ENCODE measurements around the gene SCN1A. TPM values are rescaled to one million over a fixed set of nuclear protein-coding genes. Genes with fewer than 3 reads are reported as not detected.

Gene SCN1A
- total and polyA plus RNA-seq, 2 of the 4 experiments (the other 2 are of a cell fraction): under 0.01 TPM; not detected in 1

- ATAC-seq (ENCODE audit: low read depth) (no peak), DNase-seq (no peak)
- Histone ChIP-seq H2AK5ac (ENCODE audit: low read depth, low read length) (no peak overlapping the region), H3K36me3 (ENCODE audit: control insufficient read depth, insufficient read depth, low read length) (no peaks in the 10 kb centered on the region), H2BK5ac (ENCODE audit: low read depth, low read length, poor library complexity, severe bottlenecking) (no peak overlapping the region), H3K79me1 (ENCODE audit: low read depth in 1 of 2, low read length in 2 of 2) (no peaks in the 10 kb centered on the region), H3K9me1 (ENCODE audit: insufficient read depth, low read length) (no peaks in the 10 kb centered on the region), H3K9ac (ENCODE audit: low read depth, low read length) (no peak overlapping the region), H3K4me2 (ENCODE audit: low read depth, low read length) (no peak overlapping the region), H3K14ac (replicated peaks; ENCODE audit: low read depth, low read length) (no peak overlapping the region), H3K9me3 (ENCODE audit: control insufficient read depth, insufficient read depth, low read length) (no peaks in the 10 kb centered on the region), H3K27ac (ENCODE audit: insufficient read depth, low read length) (no peak overlapping the region), H2BK15ac (ENCODE audit: low read depth, low read length) (no peak overlapping the region), H2AFZ (replicated peaks; ENCODE audit: low read length, poor library complexity) (no peak overlapping the region), H2AK9ac (replicated peaks; ENCODE audit: low read depth, low read length, poor library complexity) (no peak overlapping the region), H3K4ac (ENCODE audit: low read depth, low read length) (no peak overlapping the region), H4K8ac (ENCODE audit: low read depth in 2 of 2, low read length in 2 of 2) (no peak overlapping the region), H3K23ac (ENCODE audit: low read depth, low read length) (no peak overlapping the region), H3K27me3 (ENCODE audit: control insufficient read depth, insufficient read depth, low read length) (no peaks in the 10 kb centered on the region), H4K91ac (ENCODE audit: insufficient read depth, low read depth, low read length) (no peak overlapping the region), H2BK20ac (ENCODE audit: low read depth, low read length) (no peak overlapping the region), H3K4me1 (ENCODE audit: control insufficient read depth, insufficient read depth, low read length) (peaks cover 5% of the 10 kb centered on the region; the same call in 1 of the 2 replicates), H4K5ac (ENCODE audit: low read depth, low read length) (no peak overlapping the region), H3K4me3 (ENCODE audit: insufficient read depth, low read depth, low read length) (no peak overlapping the region), H4K20me1 (ENCODE audit: insufficient read depth, low read length) (no peaks in the 10 kb centered on the region), H3K56ac (ENCODE audit: extremely low read depth, insufficient read depth, low read length) (no peak overlapping the region), H2BK120ac (ENCODE audit: low read depth, low read length) (no peak overlapping the region), H3K18ac (ENCODE audit: low read depth, low read length) (no peak overlapping the region)
- BruUV-seq (replicated peaks): no TSS peak
- no peak for TF ChIP-seq RCOR1 (IDR thresholded peaks at IDR 0.05; ENCODE audit: insufficient replicate concordance, low read length)
- no peak for TF ChIP-seq RFX5 (IDR thresholded peaks at IDR 0.05; ENCODE audit: low read depth, low read length)
- TF ChIP-seq MAFK (IDR thresholded peaks at IDR 0.05; ENCODE audit: low read depth, low read length): no peak
- no peak for TF ChIP-seq BHLHE40 (IDR thresholded peaks at IDR 0.05; ENCODE audit: low read depth, low read length)
- no peak for TF ChIP-seq CEBPB (IDR thresholded peaks at IDR 0.05; ENCODE audit: low read depth, low read length)
- no peak for TF ChIP-seq MAZ (IDR thresholded peaks at IDR 0.05; ENCODE audit: borderline replicate concordance, low read depth, low read length)
- dilution Hi-C loops (cut with HindIII; ENCODE audit: low sequenced_read_pairs, unreplicated experiment) (no loop called here), intact Hi-C loops (cut with micrococcal nuclease) (no loop called here), in situ Hi-C loops (cut with MboI; ENCODE audit: low sequenced_read_pairs) (no loop called here)
- no CpG with 5 or more reads among the region's 2 CpGs for WGBS, 2 experiments (ENCODE audit: extremely low coverage in 2 of 2, insufficient read length in 1 of 2)
- ChIA-PET CTCF (interaction anchor here (0.5 kb wide), 1 partner anchor 24 kb away, joined by 3 read pairs; no protein-coding TSS in a partner anchor), POLR2A (ENCODE audit: unreplicated experiment) (no interaction called here)
Observed at GRCh38 chr2:166157578-166157977, 29.8 kb upstream of the SCN1A start.
